SU-DHL-6 (cell line): ENCODE results near the gene DAO.

Source experiments
- CTCF ChIP-seq: fragments of 200-600 bp; sonication (generic); IDR thresholded peaks from one replicate; pipeline ENCODE4 v1.5.1; 2017; ENCODE audit warnings: antibody characterized with exemption, mild to moderate bottlenecking, low read length, moderate library complexity; ENCODE audit not compliant: insufficient read depth, poor library complexity, severe bottlenecking
- EZH2phosphoT487 ChIP-seq: fragments of 200-600 bp; sonication (generic), shearing (Covaris generic); conservative IDR thresholded peaks from 2 replicates; pipeline ENCODE4 v1.6.1; 2018; ENCODE audit warnings: mild to moderate bottlenecking, antibody characterized with exemption, low read length, moderate library complexity, mixed read lengths

GRCh38 chr12:108852674-108853309, 27.1 kb upstream of the DAO start:
- TF ChIP-seq CTCF (no peak), EZH2phosphoT487 (no peak)
